Fibroblast of lung (primary cell): ENCODE results near the gene CUL2. TPM values are rescaled to one million over a fixed set of nuclear protein-coding genes. Genes with fewer than 3 reads are reported as not detected.

ENCODE experiments used
- DNase-seq, 2 donors: peaks; one replicate each; pipeline versions ENCODE4 v3.0.0 to v3.0.0-alpha.2; 2010; ENCODE audit warnings: low read depth in 2 of 2
- H2AFZ ChIP-seq: 2 replicates; pipeline ENCODE4 v1.5.1; 2012; ENCODE audit warnings: low read length, control low read depth, inconsistent platforms
- H3K27ac ChIP-seq: 2 replicates; pipeline ENCODE4 v1.5.1; 2011; ENCODE audit warnings: low read length, control low read depth; ENCODE audit not compliant: insufficient read depth
- H3K27me3 ChIP-seq: 2 replicates; pipeline ENCODE4 v1.5.1; 2011; ENCODE audit warnings: mild to moderate bottlenecking, low read length; ENCODE audit not compliant: control insufficient read depth, insufficient read depth
- H3K36me3 ChIP-seq: 2 replicates; pipeline ENCODE4 v1.5.1; 2011; ENCODE audit warnings: low read length; ENCODE audit not compliant: control insufficient read depth, insufficient read depth
- H3K4me1 ChIP-seq: 2 replicates; pipeline ENCODE4 v1.5.1; 2011; ENCODE audit warnings: low read length; ENCODE audit not compliant: control insufficient read depth, insufficient read depth; ENCODE audit errors: extremely low read depth
- H3K4me2 ChIP-seq: 2 replicates; pipeline ENCODE4 v1.5.1; 2011; ENCODE audit warnings: low read length, control low read depth; ENCODE audit not compliant: insufficient read depth; ENCODE audit errors: extremely low read depth
- H3K4me3 ChIP-seq, 4 experiments: fragments of 200-600 bp in 1 of 4; sonication (generic) in 1 of 4; replicated peaks in 1 of 4; 2 replicates each; pipeline ENCODE4 v1.5.1; 2011 to 2016; ENCODE audit warnings: low read length in 4 of 4, low read depth in 3 of 4, mild to moderate bottlenecking in 3 of 4, control low read depth in 2 of 4, inconsistent platforms in 1 of 4, mixed read lengths in 1 of 4; ENCODE audit not compliant: insufficient read depth in 1 of 4; ENCODE audit errors: control extremely low read depth in 1 of 4
- H3K79me2 ChIP-seq: 2 replicates; pipeline ENCODE4 v1.5.1; 2012; ENCODE audit warnings: mild to moderate bottlenecking, low read length, inconsistent platforms; ENCODE audit not compliant: control insufficient read depth, insufficient read depth
- H3K9ac ChIP-seq: 2 replicates; pipeline ENCODE4 v1.5.1; 2011; ENCODE audit warnings: mild to moderate bottlenecking, low read length, control low read depth; ENCODE audit not compliant: insufficient read depth
- H3K9me3 ChIP-seq: 2 replicates; pipeline ENCODE4 v1.5.1; 2012; ENCODE audit warnings: low read depth, low read length; ENCODE audit not compliant: control insufficient read depth, insufficient read depth
- H4K20me1 ChIP-seq: 2 replicates; pipeline ENCODE4 v1.5.1; 2011; ENCODE audit warnings: low read length; ENCODE audit not compliant: control insufficient read depth, insufficient read depth; ENCODE audit errors: extremely low read depth
- EZH2 ChIP-seq: IDR thresholded peaks from 2 replicates; pipeline ENCODE4 v1.5.1; 2012; ENCODE audit warnings: low read length, control low read depth, mild to moderate bottlenecking; ENCODE audit errors: missing control alignments
- polyA minus RNA-seq: library from RNA; depleted of rRNA, polyadenylated mRNA; stranded (reverse); fragments of >200 nt; gene quantifications from 2 replicates; pipeline ENCODE4 v1.2.3, GENCODE V29; 2011; ENCODE audit warnings: low replicate concordance
- polyA plus RNA-seq, 2 donors: library from polyadenylated mRNA; depleted of rRNA in 1 of 2; stranded (reverse) in 1 of 2; unstranded in 1 of 2; fragments of >200 nt; gene quantifications; 2 replicates each; pipeline ENCODE4 v1.2.1, GENCODE V29; 2011 to 2012; ENCODE audit warnings: missing spikeins in 1 of 2
- total RNA-seq: library from RNA; depleted of rRNA; stranded (reverse); fragments of >200 nt; gene quantifications from 2 replicates; pipeline ENCODE4 v1.2.1, GENCODE V29; 2014
- TF ChIP-seq, protein P1 (sequence below), 2 donors: IDR thresholded peaks in 1 of 2; conservative IDR thresholded peaks in 1 of 2; 1 replicate in 1 of 2; 2 replicates in 1 of 2; pipeline ENCODE4 v1.5.1; 2011 to 2012; ENCODE audit warnings: low read length in 2 of 2, control low read depth in 1 of 2, inconsistent platforms in 1 of 2, low read depth in 1 of 2, mild to moderate bottlenecking in 1 of 2

CUL2 gene
- 21.3 and 22.8 TPM in 2 replicates for total RNA-seq
- 36.0 TPM in 2 replicates for polyA plus RNA-seq
- 29.6 and 34.9 TPM in 2 replicates for polyA plus RNA-seq (2012)
- 3.7 and 10.0 TPM in 2 replicates for polyA minus RNA-seq

DNA sequence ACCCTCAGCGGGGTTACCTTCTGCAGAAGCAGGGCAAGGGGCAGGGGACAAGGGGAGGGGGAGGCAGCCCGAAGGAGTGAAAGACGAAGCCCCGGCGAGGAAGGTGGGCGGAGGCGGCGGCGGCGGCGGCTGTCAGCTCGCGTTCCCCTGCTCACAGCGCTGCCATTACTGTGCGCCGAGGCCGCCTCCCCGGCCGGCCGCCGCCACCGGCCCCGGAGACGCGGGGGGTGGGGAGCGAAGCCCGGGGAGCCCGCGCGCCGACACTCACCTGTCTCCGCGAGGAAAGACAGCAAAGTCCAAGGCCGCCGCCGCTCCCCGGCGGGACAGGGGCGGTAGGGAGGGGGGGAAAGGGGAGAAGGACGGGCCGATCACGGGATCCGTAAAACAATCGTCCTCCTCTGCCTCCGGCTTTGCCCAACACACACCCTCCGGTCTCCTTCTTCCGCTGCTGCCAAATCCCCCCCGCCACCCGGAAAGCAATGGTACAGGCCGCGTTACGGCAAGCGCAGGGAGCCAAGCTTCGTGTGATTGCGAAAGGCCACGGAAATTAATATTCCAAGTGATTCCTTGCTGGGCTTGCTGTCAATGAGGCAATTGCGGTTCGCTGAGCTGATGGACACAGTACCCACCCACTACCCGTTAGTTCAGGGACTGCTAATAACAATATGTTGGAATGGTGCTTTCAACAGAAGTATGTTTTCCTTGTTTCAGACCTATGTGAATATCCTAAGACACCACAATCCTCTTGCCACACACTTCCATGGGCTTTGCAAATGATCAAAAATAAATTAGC lies at the start of gene CUL2:
Gene CUL2, minus strand, starts transcription at position 180 of the 793 bp plus-strand sequence. CDS start 19,024 bp downstream, outside the sequence.
- peak within 1 kb of the TSS; percentile 87 for H3K9ac ChIP-seq
- peaks cover 45% of the 10 kb centered on the region for H3K79me2 ChIP-seq
- no peaks in the 10 kb centered on the region for H3K36me3 ChIP-seq
- H3K9me3 ChIP-seq = no peaks in the 10 kb centered on the region
- DNase-seq = peak; percentile 97 to 98
- no peaks in the 10 kb centered on the region for H3K4me1 ChIP-seq
- H2AFZ ChIP-seq = peak within 1 kb of the TSS; percentile 98
- no peaks in the 10 kb centered on the region for H4K20me1 ChIP-seq
- H3K27ac ChIP-seq = peak within 1 kb of the TSS; percentile 86
- peak within 1 kb of the TSS; percentile 82 to 89 (median 84) for H3K4me3 ChIP-seq
- H3K27me3 ChIP-seq = no peaks in the 10 kb centered on the region
- no peak for TF ChIP-seq EZH2
- TF ChIP-seq, protein P1, sequence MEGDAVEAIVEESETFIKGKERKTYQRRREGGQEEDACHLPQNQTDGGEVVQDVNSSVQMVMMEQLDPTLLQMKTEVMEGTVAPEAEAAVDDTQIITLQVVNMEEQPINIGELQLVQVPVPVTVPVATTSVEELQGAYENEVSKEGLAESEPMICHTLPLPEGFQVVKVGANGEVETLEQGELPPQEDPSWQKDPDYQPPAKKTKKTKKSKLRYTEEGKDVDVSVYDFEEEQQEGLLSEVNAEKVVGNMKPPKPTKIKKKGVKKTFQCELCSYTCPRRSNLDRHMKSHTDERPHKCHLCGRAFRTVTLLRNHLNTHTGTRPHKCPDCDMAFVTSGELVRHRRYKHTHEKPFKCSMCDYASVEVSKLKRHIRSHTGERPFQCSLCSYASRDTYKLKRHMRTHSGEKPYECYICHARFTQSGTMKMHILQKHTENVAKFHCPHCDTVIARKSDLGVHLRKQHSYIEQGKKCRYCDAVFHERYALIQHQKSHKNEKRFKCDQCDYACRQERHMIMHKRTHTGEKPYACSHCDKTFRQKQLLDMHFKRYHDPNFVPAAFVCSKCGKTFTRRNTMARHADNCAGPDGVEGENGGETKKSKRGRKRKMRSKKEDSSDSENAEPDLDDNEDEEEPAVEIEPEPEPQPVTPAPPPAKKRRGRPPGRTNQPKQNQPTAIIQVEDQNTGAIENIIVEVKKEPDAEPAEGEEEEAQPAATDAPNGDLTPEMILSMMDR (conservative IDR thresholded peaks at IDR 0.05 in 1 of 2, IDR thresholded peaks at IDR 0.05 in 1 of 2; ENCODE audit: low read depth in 1 of 2, low read length in 2 of 2) = no peak
- H3K4me2 ChIP-seq = peak within 1 kb of the TSS; percentile 82

DNA sequence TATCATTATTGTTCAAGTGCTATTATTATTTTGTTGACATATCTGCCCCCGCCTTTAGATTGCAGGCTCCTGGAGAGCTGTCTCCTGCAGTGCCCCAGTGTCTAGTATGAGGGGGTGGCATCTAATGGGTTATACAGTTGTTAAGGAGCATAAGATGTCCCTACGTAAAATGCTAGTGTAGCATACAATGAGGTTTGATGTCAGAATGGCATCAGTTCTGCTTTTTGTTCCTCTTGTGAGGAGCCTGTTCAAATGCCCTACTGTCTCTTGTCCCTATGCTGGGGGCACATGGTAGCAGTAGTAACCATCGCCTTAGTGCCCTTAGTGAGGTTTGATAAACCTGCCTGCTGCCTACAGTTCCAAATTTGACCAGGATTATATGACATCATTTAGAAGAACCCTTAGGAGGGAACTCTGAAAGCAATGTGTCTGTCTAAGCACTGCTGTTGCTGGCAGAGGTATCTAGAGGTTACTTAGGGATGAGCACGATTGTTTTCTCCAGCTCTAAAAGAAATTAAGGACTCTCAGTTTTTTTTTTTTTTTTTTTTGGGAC lies 46.2 kb upstream of the CUL2 start:
- Histone ChIP-seq H3K9me3 (no peaks in the 10 kb centered on the region), H4K20me1 (no peaks in the 10 kb centered on the region), H3K4me3 (no peak overlapping the region), H3K9ac (no peak overlapping the region), H3K4me1 (no peaks in the 10 kb centered on the region), H2AFZ (no peak overlapping the region), H3K36me3 (no peaks in the 10 kb centered on the region), H3K4me2 (no peak overlapping the region), H3K79me2 (no peaks in the 10 kb centered on the region), H3K27ac (no peak overlapping the region), H3K27me3 (no peaks in the 10 kb centered on the region)
- no peak for TF ChIP-seq EZH2
- TF ChIP-seq, protein P1 (conservative IDR thresholded peaks at IDR 0.05 in 1 of 2, IDR thresholded peaks at IDR 0.05 in 1 of 2; ENCODE audit: low read depth in 1 of 2, low read length in 2 of 2) = no peak
- DNase-seq = no peak

DNA sequence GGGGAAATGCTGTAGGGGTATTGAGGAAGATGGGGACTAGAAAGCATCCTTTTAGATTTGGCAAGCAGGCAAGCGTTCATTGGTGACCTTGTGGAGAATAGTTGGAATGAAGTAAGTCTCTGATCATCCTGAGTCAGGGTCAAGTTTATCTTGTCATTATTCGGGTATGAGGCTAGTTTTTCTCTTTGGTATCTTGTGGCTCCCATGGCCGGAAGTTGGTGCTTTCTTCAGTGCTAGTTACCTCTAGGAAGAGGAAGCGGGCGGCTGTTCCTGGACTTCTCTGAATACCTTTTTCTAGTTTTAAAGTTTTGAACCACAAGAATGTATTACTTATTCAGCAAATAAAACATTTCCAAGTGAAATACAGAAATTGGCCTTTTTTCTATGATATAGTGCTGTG lies 45.7 kb upstream of the CUL2 start:
- no peaks in the 10 kb centered on the region for H3K4me1 ChIP-seq
- H2AFZ ChIP-seq = no peak overlapping the region
- peaks cover under 1% of the 10 kb centered on the region for H3K79me2 ChIP-seq
- peak in 1 of 2 donors; percentile 6 for DNase-seq
- no peaks in the 10 kb centered on the region for H3K36me3 ChIP-seq
- H3K9me3 ChIP-seq = no peaks in the 10 kb centered on the region
- no peak for TF ChIP-seq EZH2
- TF ChIP-seq, protein P1 (conservative IDR thresholded peaks at IDR 0.05 in 1 of 2, IDR thresholded peaks at IDR 0.05 in 1 of 2; ENCODE audit: low read depth in 1 of 2, low read length in 2 of 2) = no peak
- H3K4me3 ChIP-seq = no peak overlapping the region
- H3K27me3 ChIP-seq = no peaks in the 10 kb centered on the region
- no peak overlapping the region for H3K9ac ChIP-seq
- no peak overlapping the region for H3K4me2 ChIP-seq
- no peaks in the 10 kb centered on the region for H4K20me1 ChIP-seq
- H3K27ac ChIP-seq = no peak overlapping the region
